HCT116 (cell line): ENCODE results near the gene ANGPTL8. TPM values are rescaled to one million over a fixed set of nuclear protein-coding genes. Genes with fewer than 3 reads are reported as not detected.

Experiments used
- ATAC-seq: fragments of 200-7000 bp; cut with Tn5 transposase; 2 replicates; pipeline ENCODE4 v1.9.1; 2020; ENCODE audit warnings: mild to moderate bottlenecking, moderate library complexity
- BruUV-seq: library from RNA; stranded (reverse); fragments of 400-500 nt; replicated peaks from 2 replicates; lab custom pipeline; 2021; lab: Mats Ljungman, UMichigan
- CTCF ChIA-PET: fragments of 300-600 bp; sonication (Branson Sonifier 250); formaldehyde crosslinking; loops from one replicate; lab custom pipeline; 2021; ENCODE audit warnings: antibody characterized with exemption; lab: Charles Lee
- POLR2A ChIA-PET: fragments of 300-600, 350-600 bp; sonication (Branson Sonifier 250); formaldehyde crosslinking; loops from one replicate; lab custom pipeline; 2021; ENCODE audit warnings: antibody characterized with exemption; lab: Charles Lee
- RAD21 ChIA-PET, 2 experiments: fragments of 300-600 bp; sonication (Branson Sonifier 250); formaldehyde crosslinking; loops; one replicate each; lab custom pipeline; 2023; ENCODE audit warnings: low total read pairs in 2 of 2; ENCODE audit not compliant: uncharacterized antibody in 2 of 2, unreplicated experiment in 2 of 2, low non-redundant PET in 1 of 2; lab: Charles Lee
- DNase-seq: peaks from one replicate; pipeline ENCODE4 v3.0.0-alpha.2; 2010; ENCODE audit warnings: low read depth, low spot score
- H2AFZ ChIP-seq: fragments of 200-600 bp; shearing (Covaris generic), sonication (generic); 2 replicates; pipeline ENCODE4 v1.6.1; 2017; ENCODE audit warnings: low read depth, mixed run types, mixed read lengths, antibody characterized with exemption, low read length; ENCODE audit not compliant: poor library complexity, severe bottlenecking
- H3K27ac ChIP-seq: 2 replicates; pipeline ENCODE4 v1.5.1; 2012; ENCODE audit warnings: low read depth, low read length
- H3K27me3 ChIP-seq: fragments of 200-600 bp; sonication (generic); 2 replicates; pipeline ENCODE4 v1.6.1; 2016; ENCODE audit warnings: mixed run types, low read length, mixed read lengths; ENCODE audit not compliant: insufficient read depth
- H3K36me3 ChIP-seq, 2 experiments: fragments of 200-500 bp in 1 of 2; fragments of 200-600 bp in 1 of 2; sonication (Bioruptor generic) in 1 of 2; sonication (generic) in 1 of 2; 2 replicates each; pipeline versions ENCODE4 v1.5.1 to v1.6.1; 2014 to 2016; ENCODE audit warnings: low read length in 2 of 2, inconsistent platforms in 1 of 2, mixed read lengths in 1 of 2, mixed run types in 1 of 2; ENCODE audit not compliant: insufficient read depth in 2 of 2, control insufficient read depth in 1 of 2
- H3K4me1 ChIP-seq, 2 experiments: fragments of 200-600 bp in 1 of 2; sonication (generic) in 1 of 2; 2 replicates each; pipeline versions ENCODE4 v1.5.1 to v1.6.1; 2012 to 2017; ENCODE audit warnings: low read length in 2 of 2, inconsistent platforms in 1 of 2, mild to moderate bottlenecking in 1 of 2, mixed read lengths in 1 of 2, mixed run types in 1 of 2, moderate library complexity in 1 of 2; ENCODE audit not compliant: insufficient read depth in 2 of 2, control insufficient read depth in 1 of 2
- H3K4me2 ChIP-seq: fragments of 200-600 bp; sonication (generic); 2 replicates; pipeline ENCODE4 v1.6.1; 2017; ENCODE audit warnings: mixed run types, low read length, mixed read lengths
- H3K4me3 ChIP-seq, 2 experiments: fragments of 200-600 bp in 1 of 2; sonication (generic) in 1 of 2; replicated peaks in 1 of 2; 2 replicates each; pipeline ENCODE4 v1.5.1; 2011 to 2016; ENCODE audit warnings: low read length in 2 of 2, control low read depth in 1 of 2, low read depth in 1 of 2, mild to moderate bottlenecking in 1 of 2, mixed read lengths in 1 of 2, mixed run types in 1 of 2
- H3K79me2 ChIP-seq: fragments of 200-600 bp; sonication (generic); 2 replicates; pipeline ENCODE4 v1.6.1; 2017; ENCODE audit warnings: mild to moderate bottlenecking, mixed run types, low read length, moderate library complexity, mixed read lengths; ENCODE audit not compliant: insufficient read depth
- H3K9ac ChIP-seq: fragments of 200-600 bp; sonication (generic); 2 replicates; pipeline ENCODE4 v1.6.1; 2016; ENCODE audit warnings: low read length, mixed read lengths
- H3K9me2 ChIP-seq: fragments of 200-600 bp; sonication (generic), shearing (Covaris generic); 2 replicates; pipeline ENCODE4 v1.6.1; 2017; ENCODE audit warnings: mixed run types, mild to moderate bottlenecking, moderate library complexity; ENCODE audit not compliant: insufficient read depth
- H3K9me3 ChIP-seq, 2 experiments: fragments of 200-500 bp in 1 of 2; fragments of 200-600 bp in 1 of 2; sonication (Bioruptor generic) in 1 of 2; sonication (generic) in 1 of 2; 2 replicates each; pipeline ENCODE4 v1.6.1; 2014 to 2017; ENCODE audit warnings: low read length in 2 of 2, mixed read lengths in 2 of 2, inconsistent platforms in 1 of 2, low read depth in 1 of 2, mild to moderate bottlenecking in 1 of 2, mixed run types in 1 of 2, moderate library complexity in 1 of 2; ENCODE audit not compliant: control insufficient read depth in 1 of 2, insufficient read depth in 1 of 2
- H4K20me1 ChIP-seq: fragments of 200-600 bp; sonication (generic), shearing (Covaris generic); 2 replicates; pipeline ENCODE4 v1.6.1; 2017; ENCODE audit warnings: mixed run types, mild to moderate bottlenecking, moderate library complexity; ENCODE audit not compliant: insufficient read depth
- ATF3 ChIP-seq: IDR thresholded peaks from 2 replicates; pipeline ENCODE4 v1.6.1; 2012
- CBX3 ChIP-seq: IDR thresholded peaks from 2 replicates; pipeline ENCODE4 v1.6.1; 2012; ENCODE audit warnings: low read depth
- EGR1 ChIP-seq: IDR thresholded peaks from 2 replicates; pipeline ENCODE4 v1.6.1; 2012; ENCODE audit warnings: low read depth
- EZH2 ChIP-seq: fragments of 200-600 bp; sonication (generic); IDR thresholded peaks from 2 replicates; pipeline ENCODE4 v1.6.1; 2017; ENCODE audit warnings: antibody characterized with exemption, mixed run types
- EZH2phosphoT487 ChIP-seq: fragments of 200-600 bp; IDR thresholded peaks from 2 replicates; pipeline ENCODE4 v1.6.1; 2018; ENCODE audit warnings: antibody characterized with exemption, borderline replicate concordance
- FOSL1 ChIP-seq: IDR thresholded peaks from 2 replicates; pipeline ENCODE4 v1.6.1; 2012; ENCODE audit warnings: low read depth
- SIN3A ChIP-seq: IDR thresholded peaks from 2 replicates; pipeline ENCODE4 v1.6.1; 2012; ENCODE audit warnings: low read depth
- SP1 ChIP-seq: IDR thresholded peaks from 2 replicates; pipeline ENCODE4 v1.6.1; 2012; ENCODE audit warnings: low read depth
- SRF ChIP-seq: IDR thresholded peaks from 2 replicates; pipeline ENCODE4 v1.6.1; 2012; ENCODE audit warnings: low read depth
- ZBTB33 ChIP-seq: IDR thresholded peaks from 2 replicates; pipeline ENCODE4 v1.6.1; 2011; ENCODE audit warnings: mild to moderate bottlenecking, low read length, moderate library complexity; ENCODE audit not compliant: insufficient replicate concordance; ENCODE audit errors: extremely low read depth
- ZNF274 ChIP-seq: fragments of 200-500 bp; sonication (Bioruptor generic); IDR thresholded peaks from 2 replicates; pipeline ENCODE4 v1.6.1; 2014; ENCODE audit warnings: mild to moderate bottlenecking, low read depth, low read length, inconsistent platforms
- intact Hi-C: fragments of 100-400 bp; cut with micrococcal nuclease; formaldehyde crosslinking; loops from 2 replicates; pipeline ENCODE4 v1.10.0; 2022
- total RNA-seq: library from RNA; stranded (reverse); gene quantifications from one replicate; pipeline ENCODE4 v1.2.1, GENCODE V29; 2021; ENCODE audit not compliant: unreplicated experiment

The ANGPTL8 gene
- total RNA-seq, 1 experiment from 2014 or later, result not detected

DNA sequence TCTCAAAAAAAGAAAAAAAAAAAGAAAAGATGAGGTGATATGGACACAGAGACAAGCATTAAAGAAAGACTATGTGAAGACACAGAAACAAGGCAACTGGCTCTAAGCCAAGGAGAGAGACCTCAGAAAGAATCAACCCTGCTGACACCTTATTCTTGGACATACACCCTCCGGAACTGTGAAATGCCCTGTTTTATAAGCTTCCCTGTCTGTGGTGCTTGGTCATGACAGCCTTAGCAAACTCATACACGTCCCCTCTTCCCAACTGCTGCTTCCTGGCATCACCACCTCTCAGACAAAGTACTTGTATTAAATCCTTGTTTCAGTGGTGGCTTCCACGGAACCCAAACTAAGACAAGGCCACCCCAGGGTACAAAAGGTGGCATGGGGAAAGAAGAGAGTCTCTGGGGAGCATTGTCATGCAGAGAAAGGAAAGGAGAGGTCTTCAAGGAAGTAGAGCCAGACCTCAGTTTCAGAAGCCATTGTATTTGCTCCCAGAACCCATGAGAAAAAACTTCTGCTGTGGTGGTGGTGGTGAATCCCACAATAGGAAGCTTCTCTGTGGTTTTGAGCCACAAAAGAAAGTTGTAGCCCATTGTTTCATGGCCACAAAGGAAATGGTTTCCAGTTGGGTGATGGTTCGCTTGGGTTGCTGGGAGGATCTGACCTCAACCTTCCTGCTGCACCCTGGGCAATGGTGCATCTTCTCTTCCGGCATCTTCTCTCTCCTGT, 40.3 kb downstream of the ANGPTL8 start:
- TF ChIP-seq EZH2 (no peak), SIN3A (no peak), CBX3 (no peak)
- POLR2A ChIA-PET, result no interaction called here
- Histone ChIP-seq H3K36me3 (no peaks in the 10 kb centered on the region), H2AFZ (no peak overlapping the region), H3K9me3 (no peaks in the 10 kb centered on the region), H3K4me1 (no peaks in the 10 kb centered on the region), H3K9ac (no peak overlapping the region), H3K79me2 (no peaks in the 10 kb centered on the region), H3K4me3 (no peak overlapping the region), H3K9me2 (no peaks in the 10 kb centered on the region), H3K4me2 (no peak overlapping the region), H3K27me3 (no peaks in the 10 kb centered on the region), H3K27ac (no peak overlapping the region), H4K20me1 (no peaks in the 10 kb centered on the region)
- no peak for ATAC-seq
- RAD21 ChIA-PET, result no interaction called here
- CTCF ChIA-PET, result no interaction called here
- DNase-seq, result no peak
- intact Hi-C loops, result no loop called here
- no TSS peak for BruUV-seq

DNA sequence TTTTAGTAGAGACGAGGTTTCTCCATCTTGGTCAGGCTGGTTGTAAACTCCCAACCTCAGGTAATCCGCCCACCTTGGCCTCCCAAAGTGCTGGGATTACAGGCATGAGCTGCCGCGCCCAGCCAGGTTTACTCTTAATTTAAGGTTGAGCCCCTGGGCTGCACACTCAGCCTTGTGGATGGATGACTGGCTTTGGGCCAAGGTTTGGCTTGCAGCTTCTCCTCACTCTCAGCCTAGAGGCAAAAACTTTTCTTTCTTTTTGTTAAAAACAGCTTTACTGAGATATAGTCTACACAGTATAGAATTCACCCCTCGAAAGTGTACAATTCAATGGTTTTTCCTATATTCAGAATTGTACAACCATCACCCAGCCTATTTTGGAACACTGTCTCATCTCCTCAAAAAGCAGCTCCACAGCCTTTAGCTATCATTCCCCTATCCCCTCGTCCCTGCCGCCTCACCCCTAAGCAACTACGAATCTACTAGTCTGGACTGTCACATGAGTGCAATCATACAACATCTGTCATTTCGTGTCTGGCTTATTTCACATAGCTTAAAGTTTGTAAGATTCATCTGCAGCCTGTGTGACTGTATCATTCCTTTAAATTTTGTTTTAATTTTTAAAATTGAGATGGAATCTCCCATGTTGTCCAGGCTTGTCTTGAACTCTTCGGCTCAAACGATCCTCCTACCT, 42.1 kb downstream of the ANGPTL8 start:
- Histone ChIP-seq H3K4me1 (no peaks in the 10 kb centered on the region), H4K20me1 (no peaks in the 10 kb centered on the region), H3K27ac (no peak overlapping the region), H2AFZ (no peak overlapping the region), H3K9me3 (no peaks in the 10 kb centered on the region), H3K9ac (no peak overlapping the region), H3K4me2 (no peak overlapping the region), H3K36me3 (no peaks in the 10 kb centered on the region), H3K27me3 (no peaks in the 10 kb centered on the region), H3K79me2 (no peaks in the 10 kb centered on the region), H3K4me3 (no peak overlapping the region), H3K9me2 (no peaks in the 10 kb centered on the region)
- TF ChIP-seq EGR1, result no peak
- TF ChIP-seq ATF3, result no peak
- TF ChIP-seq ZNF274, result no peak
- no peak for TF ChIP-seq SRF
- TF ChIP-seq SIN3A, result no peak
- TF ChIP-seq EZH2phosphoT487, result no peak
- no peak for TF ChIP-seq CBX3
- TF ChIP-seq ZBTB33, result no peak
- no peak for TF ChIP-seq FOSL1
- no peak for TF ChIP-seq SP1
- intact Hi-C loops, result no loop called here
- no TSS peak for BruUV-seq
- ChIA-PET CTCF (interaction anchor here (0.7 to 1.1 kb wide), 3 partner anchors 12 to 1358 kb away, joined by 3 to 4 read pairs (median 3); no protein-coding TSS in a partner anchor), RAD21 (no interaction called here), POLR2A (no interaction called here)
- DNase-seq (no peak), ATAC-seq (no peak)
